HG03025 (cell line): ENCODE measurements around the gene KNSTRN.
A peak's percentile ranks its signal among the peaks of the same experiment; 100 is the strongest.

Source experiments
- ATAC-seq: cut with Tn5 transposase; IDR thresholded peaks from one replicate; pipeline ENCODE4 v1.9.1; 2021; ENCODE audit warnings: mild to moderate bottlenecking, moderate library complexity; ENCODE audit not compliant: unreplicated experiment, low FRiP score

The KNSTRN gene

DNA sequence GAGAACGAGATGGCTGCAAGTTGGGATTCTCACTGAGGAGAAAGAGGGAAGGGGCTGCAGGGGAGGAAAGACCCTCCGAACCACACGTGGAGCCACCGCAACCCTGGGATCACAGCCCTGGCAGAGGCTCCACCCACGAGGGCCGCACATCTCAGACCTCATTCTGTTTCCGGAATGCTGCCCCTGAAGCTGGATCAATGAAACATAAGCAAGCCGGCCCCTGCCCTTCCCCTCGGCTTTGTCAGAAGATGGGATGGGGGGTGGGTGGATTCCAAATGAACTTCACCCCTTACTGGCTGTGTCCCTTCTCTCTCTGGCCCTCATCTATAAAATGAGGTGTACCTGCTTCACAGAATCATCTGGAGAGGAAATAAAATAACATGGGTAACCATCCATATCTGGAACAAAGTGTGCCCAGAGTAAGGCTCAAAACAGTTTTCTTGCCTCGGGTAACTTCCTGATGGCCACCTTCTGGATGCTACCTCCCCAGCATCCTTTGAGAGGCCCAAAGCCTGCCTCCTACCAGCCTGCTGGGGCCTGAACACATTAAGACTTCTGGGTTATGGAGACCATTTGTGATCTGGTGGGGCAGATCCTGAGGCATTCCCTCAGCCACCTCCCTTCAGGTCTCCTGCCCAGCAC is 37.2 kb upstream of the KNSTRN start:
- no peak for ATAC-seq

DNA sequence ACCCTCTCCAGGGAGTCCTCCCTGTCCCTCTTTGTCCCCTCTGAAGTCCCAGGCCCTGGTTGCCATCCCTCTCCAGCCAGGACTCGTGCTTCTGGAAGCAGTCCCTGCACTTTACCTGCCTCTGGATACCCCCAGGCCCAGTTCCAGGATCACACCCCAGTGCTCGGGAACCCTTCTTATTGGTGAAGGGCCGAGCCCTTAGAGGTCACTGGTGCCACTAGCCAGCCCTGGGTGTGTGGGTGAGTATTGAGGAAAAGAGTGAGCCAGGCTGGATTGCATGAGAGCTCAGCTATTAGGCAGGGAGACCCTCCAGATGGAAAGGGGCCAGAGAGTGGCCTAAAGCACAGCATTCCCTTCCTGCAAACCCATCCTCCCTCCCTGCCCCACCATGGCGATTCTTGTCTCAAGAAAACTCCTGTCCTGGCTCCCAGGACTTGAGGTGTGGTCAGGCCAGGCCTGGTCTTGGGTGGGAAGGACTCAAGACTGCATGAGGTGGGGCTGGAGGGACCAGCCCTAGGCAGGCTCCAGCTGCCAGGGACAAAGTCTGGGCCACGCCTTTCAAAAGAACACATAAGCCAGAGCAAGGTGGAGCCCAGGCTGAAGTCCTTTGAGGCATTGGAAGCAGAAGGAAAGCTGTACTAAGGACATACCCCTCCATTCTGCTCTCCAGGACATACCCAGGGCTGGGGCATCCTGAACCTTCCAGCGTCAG is 36.5 kb upstream of the KNSTRN start:
- ATAC-seq = no peak

DNA sequence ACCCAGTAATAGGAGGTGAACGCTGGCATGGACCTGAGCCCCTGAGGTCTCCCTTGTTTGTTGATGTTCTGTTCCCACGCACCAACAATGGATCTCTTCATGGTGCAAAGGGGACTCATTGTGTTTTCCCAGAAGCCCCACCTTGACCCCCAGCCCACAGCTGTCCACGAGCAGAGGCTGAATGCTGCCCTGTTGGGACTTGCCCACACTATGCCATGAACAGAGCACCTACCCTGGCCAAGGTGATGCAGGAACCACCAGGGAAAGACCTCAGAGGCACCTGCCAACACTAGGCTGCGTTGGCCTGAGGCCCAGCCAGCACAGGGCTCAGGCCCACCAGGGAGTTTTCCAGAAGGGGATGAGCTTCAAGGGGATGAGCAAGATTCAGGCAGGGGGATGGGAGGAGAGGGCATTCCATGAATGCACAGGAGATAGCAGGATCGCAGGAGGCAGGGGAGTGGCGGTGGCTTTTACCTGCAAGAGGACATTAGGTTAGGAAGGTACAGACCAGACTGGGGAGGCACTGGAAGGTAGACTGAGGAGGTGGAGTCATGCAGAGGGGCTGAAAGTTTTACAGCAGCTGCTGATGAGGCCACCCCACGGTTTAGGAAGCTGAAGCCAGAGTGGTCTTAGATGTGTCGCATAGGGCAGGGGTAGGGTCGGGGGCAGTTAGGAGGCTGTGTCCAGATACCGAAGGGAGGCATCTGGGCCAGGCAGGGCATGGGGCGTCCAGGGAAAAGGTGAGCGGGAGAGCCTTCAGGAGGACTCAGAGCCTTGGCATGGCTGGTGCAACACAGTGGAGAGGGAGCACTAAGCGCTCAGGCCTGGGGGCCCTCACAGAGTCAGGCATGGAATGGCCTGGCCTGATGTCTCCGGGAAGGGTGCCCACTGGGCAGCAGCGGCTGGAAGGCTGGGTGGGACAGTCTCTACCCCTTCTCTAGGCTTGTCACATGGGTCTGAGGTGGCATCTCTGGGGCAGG is 35.7 kb upstream of the KNSTRN start:
- ATAC-seq = no peak

DNA sequence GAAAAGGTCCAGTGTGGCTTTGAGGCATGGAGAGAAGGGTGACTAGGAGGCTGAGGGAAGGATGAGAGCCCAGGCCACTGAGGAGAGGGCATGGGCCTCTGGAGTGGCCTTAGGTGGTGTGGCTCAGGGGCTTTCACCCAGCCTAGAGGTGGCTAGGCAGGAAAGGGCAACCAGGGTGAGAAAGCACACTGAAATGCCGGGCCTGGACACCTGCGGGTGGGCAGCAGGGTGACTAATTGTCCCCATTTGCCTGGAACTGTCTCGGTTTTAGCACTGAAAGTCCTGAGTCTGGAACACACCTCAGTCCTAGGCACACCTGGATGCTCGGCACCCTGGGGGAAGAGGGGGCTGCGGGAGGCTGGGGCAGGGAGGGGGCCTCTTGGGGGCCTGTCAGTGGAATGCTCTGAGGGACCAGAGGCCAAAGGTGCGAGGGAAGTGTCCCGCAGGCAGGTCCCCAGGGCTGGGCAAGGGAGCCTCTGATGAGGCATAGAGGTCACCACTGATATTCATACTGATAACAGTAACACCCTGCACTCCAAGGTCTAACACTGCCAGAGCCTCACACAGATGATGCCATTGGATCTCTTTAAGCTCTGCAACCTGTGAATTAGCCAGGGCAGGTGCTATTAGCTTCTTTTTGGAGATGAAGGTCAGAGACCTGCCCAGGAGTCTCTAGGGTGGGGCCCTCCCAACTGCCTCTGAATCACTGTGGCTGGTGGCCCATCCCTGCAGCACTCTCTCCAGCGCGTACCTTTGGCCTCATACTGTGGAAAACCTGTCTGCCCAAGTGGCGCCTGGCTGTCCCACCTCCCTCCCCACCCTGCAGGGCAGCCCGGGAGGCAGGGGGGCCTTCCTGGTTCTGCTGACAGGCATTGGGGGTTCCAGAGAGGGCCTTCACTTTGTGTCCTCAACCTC is 34.7 kb upstream of the KNSTRN start:
- no peak for ATAC-seq

DNA sequence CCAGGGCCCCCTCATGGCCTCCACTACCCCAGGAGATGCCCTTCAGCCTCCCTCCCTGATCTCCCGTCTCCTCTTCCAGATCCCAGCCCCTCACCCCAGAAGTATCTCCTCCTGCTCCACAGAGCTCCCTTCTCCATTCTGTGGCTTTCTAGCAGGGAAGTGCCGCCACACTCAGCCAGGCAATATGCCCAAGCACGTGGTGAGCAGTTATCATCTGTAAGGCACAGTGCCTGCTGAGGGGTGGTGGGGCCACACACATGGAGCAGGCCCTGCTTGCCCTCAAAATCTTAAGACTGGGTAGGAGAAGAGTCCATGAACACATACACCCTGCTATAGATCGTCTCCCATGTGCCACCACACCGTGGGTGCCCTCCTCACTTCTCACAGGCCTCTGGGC is 34.0 kb upstream of the KNSTRN start:
- no peak for ATAC-seq

DNA sequence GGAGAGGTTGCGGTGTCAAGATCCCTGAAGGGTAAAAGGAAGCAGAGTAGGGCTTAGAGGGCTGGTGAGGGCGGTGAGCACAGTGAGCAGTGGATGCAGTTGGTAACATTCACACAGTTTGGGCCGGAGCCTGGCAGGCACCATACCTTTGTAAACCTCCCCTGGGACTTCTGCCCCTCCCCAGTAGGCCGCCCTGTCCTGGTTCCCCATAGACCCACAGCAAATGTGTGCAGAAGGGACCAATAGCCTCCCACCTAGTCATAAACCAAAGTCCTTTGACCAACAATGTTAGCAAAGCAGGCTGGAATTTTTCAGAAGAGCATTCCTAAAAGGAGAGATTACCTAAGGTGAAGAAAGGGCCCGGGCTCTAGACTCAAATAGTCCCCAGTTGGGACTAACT is 33.4 kb upstream of the KNSTRN start:
- no peak for ATAC-seq

DNA sequence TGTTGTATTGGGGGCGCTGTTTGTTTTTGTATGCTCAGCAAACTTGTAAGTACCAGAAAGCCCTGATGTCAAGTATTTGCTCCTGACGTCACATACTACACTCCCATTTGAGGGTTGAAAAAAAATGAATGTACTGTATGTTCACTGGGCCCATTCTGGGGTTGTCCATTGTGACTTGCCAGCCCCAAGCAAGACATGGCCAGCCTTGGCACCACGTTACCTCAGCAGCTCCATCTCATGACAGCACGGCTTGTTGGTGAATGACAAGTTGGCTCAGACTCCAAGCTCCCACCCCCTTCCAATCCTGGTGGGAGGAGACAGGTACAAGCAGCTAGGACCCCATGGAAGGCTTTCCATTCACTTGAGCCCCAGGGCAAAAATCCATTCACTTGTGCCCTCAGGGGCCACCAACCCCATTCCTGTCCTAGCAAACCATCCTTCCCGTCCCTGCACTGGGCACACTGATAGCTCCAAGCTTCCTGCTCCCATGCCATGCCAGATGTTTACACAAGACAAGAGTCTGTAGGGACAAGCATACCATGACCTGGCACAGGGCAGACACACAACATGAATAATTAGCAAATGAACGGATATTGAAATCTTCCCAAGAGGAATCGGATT is 30.1 kb upstream of the KNSTRN start:
- ATAC-seq = no peak

DNA sequence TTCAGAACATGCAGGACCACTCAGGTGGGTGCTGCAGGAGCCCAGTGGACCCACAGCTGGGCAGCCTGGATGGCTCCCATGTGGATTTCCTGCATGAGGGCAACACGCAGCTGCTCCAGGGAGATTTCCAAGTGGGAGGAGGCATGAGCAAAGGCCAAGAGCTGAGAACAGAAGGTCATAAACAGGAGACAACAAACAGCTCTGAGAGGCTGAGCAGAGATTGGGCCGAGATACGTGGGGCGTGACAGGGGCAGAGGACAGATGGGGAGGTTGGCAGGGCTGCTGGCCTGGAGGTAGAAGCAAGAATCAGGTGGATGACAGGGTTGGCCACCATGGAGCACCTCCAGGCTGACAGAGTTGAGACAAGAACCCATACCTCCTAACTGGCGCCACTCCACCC is 28.8 kb upstream of the KNSTRN start:
- ATAC-seq = no peak

DNA sequence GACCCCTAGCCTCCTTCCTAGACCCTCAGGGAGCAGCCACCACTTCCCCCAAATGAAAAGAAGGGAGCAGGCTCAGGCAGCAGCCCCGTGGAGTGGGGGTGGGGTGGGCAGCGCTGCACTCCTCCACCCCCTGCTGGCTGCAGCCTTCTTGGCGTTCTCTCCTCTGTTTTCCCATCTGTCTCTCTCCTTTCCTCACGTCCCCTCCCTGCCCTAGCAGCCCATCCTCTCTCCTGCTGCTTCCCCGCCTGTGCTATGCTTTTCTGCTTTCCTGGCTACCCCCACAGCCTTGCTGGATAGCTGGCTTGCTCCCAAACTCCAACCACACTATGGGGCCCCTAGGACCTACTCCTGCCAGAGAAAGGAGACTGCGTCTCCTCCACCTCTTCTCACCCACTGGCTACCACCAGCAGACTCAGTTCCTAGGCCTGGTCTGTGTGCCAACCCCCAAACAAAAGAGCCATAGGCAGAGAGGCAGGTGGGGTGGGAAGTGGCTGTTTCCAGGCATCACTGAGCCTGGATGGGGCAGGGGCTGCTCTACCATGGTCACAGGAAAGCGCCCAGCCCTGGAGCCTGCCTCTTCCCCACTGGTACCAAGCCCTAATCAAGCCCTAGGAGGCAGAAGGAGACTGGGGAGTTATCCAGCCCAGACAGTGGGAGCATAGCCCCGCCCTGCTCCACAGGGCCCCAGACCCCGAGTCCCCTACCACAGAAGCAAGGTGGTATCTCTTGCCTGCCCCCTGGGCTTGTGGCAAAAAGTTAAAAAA is 27.9 kb upstream of the KNSTRN start:
- ATAC-seq = no peak

DNA sequence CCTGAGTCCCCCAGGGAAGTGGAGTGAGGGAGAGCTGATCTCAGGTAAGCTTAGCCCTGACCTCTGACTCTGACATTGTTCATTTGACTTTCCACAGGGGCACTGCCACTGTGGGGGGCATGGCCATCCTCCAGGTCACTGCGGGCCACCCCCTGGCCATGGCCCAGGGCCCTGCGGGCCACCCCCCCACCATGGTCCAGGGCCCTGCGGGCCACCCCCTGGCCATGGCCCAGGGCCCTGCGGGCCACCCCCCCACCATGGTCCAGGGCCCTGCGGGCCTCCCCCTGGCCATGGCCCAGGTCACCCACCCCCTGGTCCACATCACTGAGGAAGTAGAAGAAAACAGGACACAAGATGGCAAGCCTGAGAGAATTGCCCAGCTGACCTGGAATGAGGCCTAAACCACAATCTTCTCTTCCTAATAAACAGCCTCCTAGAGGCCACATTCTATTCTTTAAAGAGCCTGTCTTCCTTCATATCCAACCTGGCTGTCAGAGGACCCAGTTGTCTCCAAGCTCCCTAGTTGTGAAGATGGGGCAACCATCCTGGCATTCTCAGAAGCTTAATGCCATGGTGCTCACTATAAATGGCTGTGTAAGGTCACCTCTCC is 26.4 kb upstream of the KNSTRN start:
- ATAC-seq = no peak

DNA sequence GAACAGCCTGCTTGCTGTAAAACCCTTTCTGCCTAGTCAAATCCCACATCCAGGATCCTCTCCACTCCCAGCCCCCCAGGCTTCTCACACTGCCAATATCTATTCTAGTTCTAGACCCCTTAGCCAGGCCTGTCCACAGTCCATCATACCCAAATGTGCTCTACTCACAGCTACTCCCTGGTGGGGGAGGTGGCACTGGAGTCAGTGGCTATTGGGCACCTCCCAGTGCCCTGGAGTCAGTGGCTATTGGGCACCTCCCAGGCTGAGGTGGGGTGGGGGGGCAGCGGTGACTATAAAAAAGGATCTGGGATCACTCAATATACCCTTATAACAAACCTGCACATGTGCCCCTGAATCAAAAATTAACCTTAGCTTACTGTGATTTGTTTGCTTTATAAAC is 25.3 kb upstream of the KNSTRN start:
- ATAC-seq = no peak

DNA sequence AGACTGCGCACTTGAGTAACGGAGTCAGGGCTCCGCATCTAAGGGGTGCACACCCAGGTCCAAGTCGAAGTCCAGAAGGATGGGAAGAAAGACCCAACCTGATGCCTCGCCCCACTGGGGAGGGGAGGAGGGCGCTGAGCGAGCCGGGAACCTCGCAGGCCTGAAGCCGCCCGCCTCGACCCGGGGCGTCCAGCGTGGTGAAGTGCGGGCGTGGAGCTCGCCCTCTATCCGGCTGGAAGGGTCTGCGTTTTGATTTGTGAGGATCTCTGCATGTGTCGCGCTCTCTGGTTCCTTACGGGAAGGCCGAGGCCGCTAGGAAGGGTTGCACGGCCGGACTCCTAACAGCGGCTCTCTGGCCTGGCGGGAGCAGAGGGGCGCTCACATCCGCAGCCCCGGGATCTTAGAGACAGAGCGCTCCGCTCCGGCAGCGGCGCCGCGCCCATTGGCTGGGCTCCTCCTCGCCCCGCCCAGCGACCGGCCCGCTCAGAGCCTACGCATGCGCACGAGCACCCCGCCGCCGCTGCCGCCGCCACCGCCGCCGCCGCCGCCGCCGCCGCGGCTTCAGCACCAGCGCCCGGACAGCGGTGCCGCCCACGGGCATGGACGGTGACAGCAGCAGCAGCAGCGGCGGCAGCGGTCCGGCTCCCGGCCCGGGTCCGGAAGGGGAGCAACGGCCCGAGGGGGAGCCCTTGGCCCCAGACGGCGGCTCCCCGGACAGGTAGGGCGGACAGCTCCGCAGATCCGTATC is 24.6 kb upstream of the KNSTRN start, which contains the start of gene DISP2:
Gene DISP2, plus strand, starts transcription at position 497 of the 748 bp plus-strand sequence. Its CDS starts 103 bp downstream, at position 600.
- peak; percentile 67 for ATAC-seq

DNA sequence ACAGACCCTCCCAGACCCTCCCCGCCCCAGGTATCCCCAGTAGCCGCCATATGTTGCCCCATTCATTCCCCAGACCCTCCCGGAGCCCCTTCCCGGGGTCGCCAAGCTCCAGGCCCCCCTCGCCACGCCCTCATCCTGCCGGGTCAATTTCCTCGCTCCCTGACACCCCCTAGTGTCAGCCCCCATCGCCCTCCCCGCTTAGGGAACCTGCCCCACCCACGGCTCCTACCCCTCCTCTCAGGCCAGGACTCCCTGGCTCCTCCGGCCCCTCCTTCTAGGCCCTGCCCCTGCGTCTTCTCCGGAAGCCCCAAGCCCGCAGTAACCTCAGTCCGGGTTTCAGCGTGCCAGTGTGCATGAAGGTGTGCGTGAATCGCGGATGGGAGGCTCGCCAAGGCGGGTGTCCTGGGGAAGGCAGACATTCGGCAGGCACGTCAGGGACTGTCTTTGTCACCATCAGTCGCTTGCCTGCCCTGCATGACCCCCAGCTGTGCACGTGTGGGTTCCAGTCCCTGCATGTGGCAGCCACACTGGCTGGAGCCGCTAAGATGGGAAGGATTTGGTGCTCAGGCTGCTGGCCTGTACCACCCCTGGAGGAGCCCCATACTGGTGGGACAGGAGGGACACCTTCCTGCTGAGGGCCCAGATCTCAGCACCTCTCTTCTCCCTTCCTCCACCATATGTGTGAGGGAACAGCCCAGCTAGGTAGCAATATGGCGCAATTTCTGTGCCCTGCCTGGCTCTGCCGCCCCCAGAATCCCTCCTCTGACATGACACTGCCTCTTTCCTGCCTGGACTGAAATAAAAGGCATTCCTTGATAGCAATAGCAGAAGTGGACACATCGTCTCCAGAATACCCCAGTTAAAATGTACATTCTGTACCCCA is 23.8 kb upstream of the KNSTRN start:
- ATAC-seq = peak; percentile 8

DNA sequence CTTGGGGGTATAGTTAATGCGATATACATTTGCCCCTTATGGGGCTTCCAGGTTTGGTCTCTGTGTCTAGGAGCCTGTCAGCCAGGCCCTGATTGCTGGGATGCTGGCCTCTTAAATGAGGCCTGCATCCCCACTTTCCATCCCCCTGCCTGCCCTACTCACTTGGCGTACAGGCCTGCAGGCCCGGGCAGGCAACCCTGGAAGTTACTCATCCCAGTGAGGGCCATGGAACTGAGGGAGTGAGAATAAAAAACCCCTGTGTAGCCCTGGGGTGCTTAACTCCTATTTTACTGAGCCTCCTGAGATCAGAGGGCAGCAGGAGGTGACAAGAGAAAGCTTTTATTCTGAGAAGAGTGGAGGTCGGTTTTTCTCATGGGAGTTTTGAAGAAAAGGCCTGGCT is 22.5 kb upstream of the KNSTRN start:
- no peak for ATAC-seq

DNA sequence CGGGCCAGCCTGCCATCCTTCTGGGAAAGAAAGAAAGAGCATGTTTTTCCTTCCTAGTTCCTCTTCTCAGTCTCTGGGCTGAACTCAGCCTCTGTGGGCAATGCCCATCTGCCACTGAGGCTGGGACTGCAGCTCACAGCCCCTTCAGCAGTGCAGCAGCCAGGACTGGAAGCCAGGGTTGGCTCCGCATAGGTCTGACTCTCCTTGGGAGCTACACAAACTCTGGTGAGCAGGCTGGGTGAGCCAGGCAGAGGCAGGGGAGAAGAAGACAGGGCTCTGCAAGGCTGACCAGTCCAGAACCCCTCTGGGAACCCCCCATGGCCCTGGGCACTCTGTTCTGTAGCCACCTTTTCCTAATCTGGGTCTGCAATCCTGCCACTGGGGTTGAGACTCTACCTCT is 20.9 kb upstream of the KNSTRN start:
- ATAC-seq = no peak

DNA sequence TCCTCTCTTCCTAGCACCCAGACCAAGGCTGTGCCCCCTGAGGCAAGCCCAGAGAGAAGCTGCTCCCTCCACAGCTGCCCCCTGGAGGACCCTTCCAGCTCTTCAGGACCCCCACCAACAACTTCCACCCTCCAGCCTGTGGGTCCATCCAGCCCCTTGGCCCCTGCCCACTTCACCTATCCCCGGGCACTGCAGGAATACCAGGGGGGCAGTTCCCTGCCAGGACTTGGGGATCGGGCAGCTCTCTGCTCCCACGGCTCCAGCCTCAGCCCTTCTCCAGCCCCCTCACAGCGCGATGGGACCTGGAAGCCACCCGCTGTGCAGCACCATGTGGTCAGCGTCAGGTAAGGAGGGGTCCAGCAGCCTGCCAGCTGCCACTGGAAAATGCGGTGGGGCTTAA is 18.9 kb upstream of the KNSTRN start:
- no peak for ATAC-seq

DNA sequence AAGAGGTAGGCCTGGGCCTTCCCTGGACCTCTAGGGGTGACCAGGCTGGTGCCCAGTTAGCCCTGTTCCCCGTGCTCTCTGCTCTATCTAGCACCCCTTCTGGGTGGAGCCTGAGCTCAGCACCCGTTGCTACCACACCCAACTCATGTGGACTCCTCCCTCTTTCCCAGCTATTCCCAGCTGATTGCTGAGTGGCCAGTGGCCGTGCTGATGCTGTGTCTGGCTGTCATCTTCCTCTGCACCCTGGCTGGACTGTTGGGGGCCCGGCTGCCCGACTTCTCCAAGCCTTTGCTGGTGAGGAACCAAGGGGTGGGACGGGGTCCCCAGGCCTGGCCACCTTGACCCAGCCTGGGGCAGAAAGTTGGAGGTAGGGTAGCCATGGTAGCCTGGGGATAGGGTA is 18.3 kb upstream of the KNSTRN start:
- no peak for ATAC-seq
